Measurements from ENCODE around the gene TFAP2A.

TFAP2A gene

DNA sequence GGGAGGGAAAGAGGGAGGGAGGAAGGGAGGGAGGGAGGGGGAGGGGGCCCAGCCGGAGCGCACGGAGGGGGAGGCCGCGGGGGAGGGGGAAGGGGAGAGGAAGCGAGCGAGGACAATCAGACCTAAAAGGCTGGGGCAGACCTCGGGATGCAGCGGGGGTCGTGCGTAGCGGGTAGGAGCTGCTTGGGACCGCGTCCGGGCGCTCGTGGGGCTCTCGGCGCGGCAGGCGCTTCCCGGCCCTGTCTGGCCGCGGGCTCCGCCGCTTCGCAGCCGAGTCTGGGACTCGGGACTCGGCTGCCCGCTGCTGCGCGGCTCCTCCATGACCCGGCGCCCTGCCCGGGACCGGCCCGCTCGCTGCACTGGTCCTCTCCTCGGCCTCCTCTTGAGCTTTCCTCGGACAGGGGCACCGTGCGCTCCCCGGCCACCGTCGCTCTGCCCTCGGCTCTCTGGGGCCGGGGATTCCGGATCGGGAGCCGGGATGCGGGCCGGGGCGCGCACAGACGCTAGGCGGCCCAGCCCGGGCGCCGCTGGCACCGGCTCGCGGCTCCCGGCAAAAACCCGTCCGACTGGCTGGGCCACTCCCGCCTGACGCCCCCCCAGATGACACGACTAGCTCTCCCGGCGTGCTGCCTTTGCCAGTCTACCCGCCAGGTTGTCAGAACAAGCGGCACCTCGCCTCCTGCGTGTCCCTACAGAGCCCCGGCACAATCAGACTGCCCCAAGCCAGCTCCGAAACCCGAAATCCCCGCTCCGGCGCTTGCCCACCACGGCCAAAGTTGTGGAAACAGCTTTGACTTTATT lies 2.2 kb downstream of the TFAP2A start:
- no peak for DNase-seq

GRCh38 chr6:10411971-10412460 lies 2.9 kb downstream of the TFAP2A start:
- DNase-seq: no peak

GRCh38 chr6:10411131-10411970 lies 3.5 kb downstream of the TFAP2A start:
- no peak for DNase-seq

DNA sequence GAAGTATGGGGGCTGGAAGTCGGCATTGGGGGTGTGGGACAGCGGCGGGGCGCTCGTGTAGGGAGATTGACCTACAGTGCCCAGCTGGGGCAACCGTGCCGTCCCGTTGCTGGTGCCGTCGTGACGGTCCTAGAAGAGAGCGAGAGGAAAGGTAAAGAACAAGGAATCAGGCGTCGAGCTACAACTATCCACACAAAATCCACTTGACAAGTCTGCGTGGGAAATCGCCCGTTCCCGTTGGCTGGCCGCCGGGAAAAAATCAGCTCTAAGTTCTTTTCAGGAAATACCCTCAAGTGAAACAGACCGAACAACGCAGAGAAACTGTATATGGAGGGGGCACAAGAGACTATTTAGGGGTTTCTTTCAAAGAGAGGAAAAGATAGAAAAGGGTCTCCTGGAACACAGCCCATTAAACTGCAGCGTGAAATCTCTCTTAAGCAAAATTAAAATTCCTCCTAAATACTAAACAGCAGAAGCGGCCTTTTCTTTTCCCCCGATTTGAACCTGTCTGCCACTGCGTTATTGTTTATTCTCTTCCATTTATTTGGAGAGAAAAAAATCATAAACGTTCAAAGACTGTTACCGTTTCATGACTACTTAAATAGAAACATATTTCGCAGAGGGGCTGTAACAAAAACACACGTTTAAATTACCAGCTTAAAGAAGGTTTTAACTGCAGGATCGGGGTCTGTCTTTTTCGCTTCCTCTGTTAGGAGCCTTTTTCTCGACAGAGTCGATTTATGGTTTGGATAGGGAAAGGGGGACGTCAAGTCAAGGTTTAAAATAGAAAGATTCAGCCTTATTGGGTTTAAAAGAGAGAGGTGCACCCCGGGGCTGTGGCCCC lies 4.4 kb downstream of the TFAP2A start:
- DNase-seq: no peak

DNA sequence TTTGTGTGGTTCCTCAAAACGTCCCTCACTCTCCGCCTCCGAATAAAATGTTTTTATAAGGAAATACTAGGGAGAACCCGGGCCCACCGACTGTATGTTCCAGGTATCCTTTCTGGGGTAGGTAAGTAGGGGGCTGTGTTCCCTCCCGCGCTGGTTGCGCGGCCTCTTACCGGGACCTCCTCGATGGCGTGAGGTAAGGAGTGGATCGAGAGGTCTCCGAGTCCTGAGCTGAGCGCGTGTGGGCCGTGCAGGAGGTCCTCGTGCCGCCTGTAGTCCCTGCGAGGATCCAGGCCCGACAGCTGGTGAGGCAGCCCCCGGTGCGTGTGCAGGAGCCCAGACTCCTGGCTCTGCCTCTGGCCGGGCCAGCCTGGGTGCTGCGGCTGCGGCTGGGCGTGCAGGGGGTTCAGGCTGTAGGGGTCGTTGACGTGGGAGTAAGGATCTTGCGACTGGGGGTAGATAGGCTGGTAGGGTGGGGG lies 5.1 kb downstream of the TFAP2A start:
- no peak for DNase-seq

DNA sequence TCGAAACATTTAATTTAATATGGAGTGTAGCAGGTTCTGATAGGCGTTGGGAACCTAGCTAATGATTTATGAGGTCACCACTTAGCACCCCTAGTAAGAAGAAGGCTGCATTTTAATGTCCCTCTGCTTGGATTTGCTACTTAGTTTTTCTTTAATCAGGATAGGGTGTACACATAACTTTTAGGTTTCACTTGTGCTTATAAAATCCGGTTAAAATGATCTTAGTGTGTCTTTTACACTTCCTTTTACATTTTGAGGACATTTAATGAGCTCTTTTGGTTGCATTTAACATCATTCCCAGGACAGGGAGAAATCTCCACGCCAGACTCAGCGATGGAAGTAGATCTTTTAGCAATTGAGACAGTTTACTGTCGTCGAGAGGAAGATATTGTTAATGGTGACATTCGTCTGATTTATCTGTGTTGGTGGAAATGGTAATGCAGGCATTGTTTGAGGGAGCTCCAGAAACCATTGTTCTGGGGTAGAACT lies 5.6 kb downstream of the TFAP2A start:
- DNase-seq: no peak

GRCh38 chr6:10408457-10408856 lies 6.4 kb downstream of the TFAP2A start:
- DNase-seq: no peak

DNA sequence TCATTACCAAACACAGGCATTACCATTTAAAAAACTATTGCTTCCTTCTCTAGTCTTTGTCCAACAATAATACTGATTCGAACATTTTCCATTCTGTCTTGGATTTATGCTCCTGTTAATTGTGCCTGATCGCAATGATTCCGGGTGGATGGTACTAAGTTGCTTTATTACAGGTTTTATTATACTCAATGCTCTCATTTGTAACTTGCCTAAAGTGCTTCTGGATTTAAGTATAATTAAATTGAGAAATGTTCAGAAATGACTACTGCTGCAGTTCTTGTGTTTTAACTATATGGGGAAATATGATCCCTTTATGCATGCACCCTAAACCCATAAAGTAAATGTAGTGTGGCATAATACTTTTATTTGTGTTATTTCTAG lies 7.2 kb downstream of the TFAP2A start:
- DNase-seq: no peak

DNA sequence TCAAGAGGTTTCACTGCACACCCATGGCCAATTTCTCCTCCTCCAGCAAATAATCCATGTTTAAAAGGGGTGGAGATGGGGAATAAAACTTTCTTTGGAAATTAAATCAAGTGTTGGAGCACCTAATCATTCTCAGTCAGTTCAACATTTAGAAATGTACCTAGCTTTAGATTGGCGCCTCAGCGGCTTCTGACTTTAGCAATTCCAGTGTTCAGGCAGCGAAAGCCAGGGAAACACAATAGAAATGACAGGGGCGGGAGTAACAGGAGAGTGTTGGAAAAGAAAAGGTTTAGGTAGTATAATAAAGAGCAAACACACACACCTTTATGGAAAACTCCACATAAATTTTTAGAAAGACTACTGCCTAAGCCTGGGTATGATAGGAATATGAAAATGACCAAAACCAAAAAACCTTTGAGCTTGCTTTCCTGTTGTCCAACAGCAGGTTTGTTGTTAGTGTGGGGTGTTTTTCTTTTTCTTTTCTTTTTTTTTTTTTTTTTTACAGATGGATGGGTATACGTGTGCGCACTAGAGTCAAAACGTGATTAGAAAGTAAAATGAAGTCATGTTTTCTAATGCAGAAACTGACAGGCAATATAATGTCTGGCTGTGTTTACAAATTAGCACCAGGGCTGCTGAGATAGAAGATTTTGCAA lies 7.7 kb downstream of the TFAP2A start:
- DNase-seq: no peak

DNA sequence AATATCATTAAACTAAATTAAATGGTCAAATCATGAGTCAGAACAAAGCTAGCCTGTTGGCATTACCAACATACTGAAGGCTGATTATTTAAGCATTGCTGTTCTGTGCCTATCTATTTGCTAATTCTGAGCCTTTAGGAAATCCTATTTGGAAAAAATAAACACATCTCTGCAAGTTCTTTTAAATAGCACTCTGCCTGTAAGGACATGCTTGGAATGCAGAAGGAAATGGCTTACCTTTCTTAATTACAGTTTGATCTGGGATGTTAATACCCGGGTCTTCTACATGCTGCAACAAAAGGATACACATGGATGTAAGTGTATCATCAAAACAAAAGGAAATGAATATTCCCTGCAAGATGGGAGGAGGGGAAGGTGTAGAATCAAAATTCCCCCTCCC lies 8.3 kb downstream of the TFAP2A start:
- no peak for DNase-seq

DNA sequence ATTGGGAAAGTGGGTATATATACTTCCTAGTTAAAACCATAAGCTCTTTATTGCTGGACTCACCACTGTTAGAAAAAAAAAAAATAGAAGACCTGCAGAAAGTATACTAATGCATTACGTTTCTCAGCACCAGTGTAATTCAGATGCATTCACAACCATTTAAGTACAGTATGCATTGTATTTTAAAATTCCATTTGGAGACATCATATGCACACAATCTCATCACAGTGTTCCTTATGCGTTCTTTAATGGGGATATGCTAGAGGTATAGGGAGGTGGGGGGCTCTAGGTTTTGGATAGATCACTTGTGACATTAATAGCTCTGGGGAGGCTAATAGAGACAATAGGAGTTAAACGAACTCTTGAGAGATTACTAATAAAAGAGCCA lies 9.4 kb downstream of the TFAP2A start:
- no peak for DNase-seq

DNA sequence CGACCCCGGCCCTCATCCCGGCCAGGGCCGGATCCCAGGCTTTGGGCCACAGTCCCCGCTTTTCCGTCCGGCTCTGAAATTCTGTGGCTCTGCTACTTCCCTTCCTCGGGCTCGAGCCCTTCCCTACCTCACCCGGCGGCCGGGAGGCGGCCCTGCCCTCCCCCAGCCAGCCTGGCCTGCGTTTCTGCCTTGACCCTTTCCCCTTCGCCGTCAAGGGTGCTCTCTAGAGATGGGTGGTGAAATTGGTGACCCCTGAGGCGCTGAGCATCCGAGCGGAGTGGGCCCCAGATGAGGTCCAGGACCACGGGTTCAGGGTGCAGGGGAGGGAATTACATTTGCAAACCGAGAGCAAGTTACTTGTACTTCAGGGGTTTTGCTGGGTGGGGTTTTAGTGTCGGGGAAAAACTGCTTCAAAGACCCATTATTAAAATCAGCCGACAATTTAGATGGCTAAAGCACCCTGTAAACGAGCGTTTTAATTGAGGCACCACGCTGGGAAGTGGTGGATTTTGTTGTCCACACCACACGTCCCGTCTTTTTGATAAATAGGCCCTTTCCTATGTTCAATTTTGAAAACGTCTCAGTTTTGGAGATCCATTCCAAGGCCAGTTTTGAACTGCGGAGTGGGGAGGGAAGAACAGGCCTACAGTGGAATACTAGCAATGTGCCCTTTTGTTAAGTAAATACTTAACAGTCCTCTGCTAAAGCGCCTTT lies 9.9 kb downstream of the TFAP2A start:
- DNase-seq: no peak

DNA sequence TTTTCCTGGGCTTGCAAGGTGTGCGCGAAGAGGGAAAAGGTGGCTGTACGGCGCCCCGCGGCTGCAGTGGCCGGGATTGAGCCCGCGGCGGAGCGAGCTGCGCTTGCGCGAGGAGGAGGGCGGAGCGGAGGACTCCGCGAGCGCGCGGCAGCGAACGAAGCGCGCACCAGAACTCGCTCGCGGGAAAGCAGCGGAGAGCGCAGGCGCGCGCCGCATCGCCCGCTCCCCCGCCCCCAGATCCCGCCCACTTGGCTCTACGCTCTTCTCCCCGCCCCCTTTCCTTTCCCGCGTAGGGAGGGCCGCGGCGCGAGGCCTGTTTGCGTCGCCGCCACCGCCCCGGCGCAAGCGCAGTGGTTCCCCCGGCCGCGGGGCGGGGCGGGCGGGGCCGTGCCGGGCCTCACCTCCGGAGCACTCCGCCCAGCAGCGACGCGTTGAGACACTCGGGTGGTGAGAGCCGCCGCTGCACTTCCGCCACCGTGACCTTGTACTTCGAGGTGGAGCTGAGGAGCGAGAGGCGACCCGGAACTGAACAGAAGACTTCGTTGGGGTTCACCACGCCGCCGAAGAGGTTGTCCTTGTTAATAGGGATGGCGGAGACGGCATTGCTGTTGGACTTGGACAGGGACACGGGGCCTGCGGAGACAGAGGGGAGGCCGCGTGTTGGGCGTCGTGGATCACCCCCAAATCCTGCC lies 10.6 kb downstream of the TFAP2A start:
- DNase-seq: peak; percentile 90

GRCh38 chr6:10403385-10404106 lies 11.3 kb downstream of the TFAP2A start:
- no peak for DNase-seq

- DNase-seq: no peak
Measured at GRCh38 chr6:10402648-10403311, 12.1 kb downstream of the TFAP2A start.

GRCh38 chr6:10401632-10402223 lies 13.1 kb downstream of the TFAP2A start:
- no peak for DNase-seq

GRCh38 chr6:10401004-10401536 lies 13.8 kb downstream of the TFAP2A start:
- no peak for DNase-seq

- no peak for DNase-seq
Measured at GRCh38 chr6:10400330-10400729, 14.5 kb downstream of the TFAP2A start.

- no peak for DNase-seq
Measured at GRCh38 chr6:10399451-10399850, 15.4 kb downstream of the TFAP2A start.

Measured in GDM1 (cell line).